Fibroblast of mammary gland (primary cell): Measurements from ENCODE around the gene BHMT.

Experiments used
- DNase-seq: peaks from one replicate; pipeline ENCODE4 v3.0.0-alpha.2; 2010; ENCODE audit warnings: low read depth
- H3K4me3 ChIP-seq: 2 replicates; pipeline ENCODE4 v1.5.1; 2011; ENCODE audit warnings: low read depth, mild to moderate bottlenecking, low read length, moderate library complexity; ENCODE audit not compliant: control insufficient read depth
- CTCF ChIP-seq: conservative IDR thresholded peaks from 2 replicates; pipeline ENCODE4 v1.5.1; 2011; ENCODE audit warnings: low read depth, low read length, inconsistent platforms; ENCODE audit not compliant: control insufficient read depth, insufficient read depth

Gene BHMT

GRCh38 chr5:79091064-79091463 is 20.5 kb upstream of the BHMT start:
- H3K4me3 ChIP-seq, result no peak overlapping the region
- no peak for DNase-seq
- TF ChIP-seq CTCF, result no peak

GRCh38 chr5:79093762-79094161 is 17.8 kb upstream of the BHMT start:
- no peak for TF ChIP-seq CTCF
- H3K4me3 ChIP-seq, result no peak overlapping the region
- no peak for DNase-seq

GRCh38 chr5:79105868-79106267 is 5.7 kb upstream of the BHMT start:
- no peak overlapping the region for H3K4me3 ChIP-seq
- no peak for DNase-seq
- no peak for TF ChIP-seq CTCF

- no peak overlapping the region for H3K4me3 ChIP-seq
- DNase-seq, result peak; percentile 32
- TF ChIP-seq CTCF, result no peak
Observed at GRCh38 chr5:79107020-79107796, 4.4 kb upstream of the BHMT start.

GRCh38 chr5:79108086-79108485 is 3.5 kb upstream of the BHMT start:
- H3K4me3 ChIP-seq, result no peak overlapping the region
- no peak for TF ChIP-seq CTCF
- DNase-seq, result no peak

DNA sequence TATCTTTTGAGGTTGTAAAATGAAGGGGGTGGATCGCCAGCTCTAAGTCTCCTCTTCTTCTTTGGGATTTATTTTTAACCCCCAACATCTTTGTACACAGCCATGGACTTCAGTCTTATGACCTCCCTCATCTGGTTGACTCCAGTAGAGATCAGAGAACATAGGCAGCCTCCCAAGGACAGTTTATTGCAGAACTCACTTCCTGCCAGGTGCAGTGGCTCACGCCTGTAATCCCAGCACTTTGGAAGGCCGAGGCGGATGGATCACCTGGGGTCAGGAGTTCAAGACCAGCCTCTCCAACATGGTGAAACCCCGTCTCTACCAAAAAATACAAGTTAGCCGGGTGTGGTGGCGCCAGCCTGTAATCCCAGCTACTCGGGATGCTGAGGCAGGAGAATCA is 2.8 kb upstream of the BHMT start:
- no peak for TF ChIP-seq CTCF
- DNase-seq, result no peak

More for the DNA sequence above, 2.8 kb upstream of the BHMT start:
- H3K4me3 ChIP-seq, result no peak overlapping the region
